Activated CD4-positive, alpha-beta T cell treated with anti-CD3 and anti-CD28 coated beads, Interleukin-2, amount 50 U/mL, for 16 hours (primary cell): ENCODE results near the gene OR5H1.
"Not testable (repeated sequence)": the region's sequence is repeated elsewhere in the genome, so short reads cannot be mapped to it uniquely, and the experiment has no call there.

Source experiments
- DNase-seq: peaks from one replicate; pipeline ENCODE4 v3.0.0-alpha.2; 2020

The OR5H1 gene

GRCh38 chr3:98130421-98130820 lies at the start of gene OR5H1:
TSS of gene OR5H1 (plus strand) at chr3:98130721. CDS start at chr3:98132698, 1,977 bp downstream.
- no peak for DNase-seq

DNA sequence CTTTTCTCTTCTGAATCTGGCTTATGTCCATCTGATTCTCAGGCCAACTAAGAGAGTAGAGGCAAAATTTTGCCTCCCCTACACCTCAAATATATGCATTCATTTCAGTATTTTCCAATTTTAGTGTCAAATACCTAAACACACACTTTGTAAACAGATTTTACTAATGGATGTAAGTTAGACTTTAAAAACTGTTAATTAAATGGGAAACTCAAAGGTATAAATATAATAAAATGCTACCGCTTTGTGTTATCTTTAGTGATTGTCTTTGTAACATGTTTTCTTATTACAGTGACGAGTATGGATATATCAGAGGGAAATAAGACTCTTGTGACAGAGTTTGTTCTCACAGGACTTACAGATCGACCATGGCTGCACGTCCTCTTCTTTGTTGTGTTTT lies 43.6 kb upstream of the OR5H1 start, which contains the start of gene OR5AC2:
Gene OR5AC2, plus strand, starts transcription at position 301 of the 400 bp plus-strand sequence. Its CDS starts 0 bp downstream, at position 301.
- DNase-seq, result no peak

DNA sequence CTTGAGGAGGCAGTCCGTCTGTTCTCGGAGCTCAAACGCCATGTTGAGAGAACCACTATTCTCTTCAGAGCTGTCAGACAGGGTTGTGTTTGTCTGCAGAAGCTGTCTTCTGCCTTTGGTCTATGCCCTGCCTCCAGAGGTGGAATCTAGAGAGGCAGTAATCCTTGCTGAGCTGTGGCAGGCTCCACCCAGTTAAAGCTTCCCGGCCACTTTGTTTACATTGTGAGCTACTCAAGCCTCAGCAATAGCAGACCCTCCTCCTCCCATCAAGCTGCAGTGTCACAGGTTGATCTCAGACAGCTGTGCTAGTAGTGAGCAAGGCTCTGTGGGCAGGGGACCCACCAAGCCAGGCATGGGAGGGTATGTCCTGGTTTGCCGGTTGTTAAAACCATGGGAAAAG lies 34.6 kb upstream of the OR5H1 start:
- no peak for DNase-seq

- no peak for DNase-seq
Measured at GRCh38 chr3:98099848-98100247, 30.7 kb upstream of the OR5H1 start.

DNA sequence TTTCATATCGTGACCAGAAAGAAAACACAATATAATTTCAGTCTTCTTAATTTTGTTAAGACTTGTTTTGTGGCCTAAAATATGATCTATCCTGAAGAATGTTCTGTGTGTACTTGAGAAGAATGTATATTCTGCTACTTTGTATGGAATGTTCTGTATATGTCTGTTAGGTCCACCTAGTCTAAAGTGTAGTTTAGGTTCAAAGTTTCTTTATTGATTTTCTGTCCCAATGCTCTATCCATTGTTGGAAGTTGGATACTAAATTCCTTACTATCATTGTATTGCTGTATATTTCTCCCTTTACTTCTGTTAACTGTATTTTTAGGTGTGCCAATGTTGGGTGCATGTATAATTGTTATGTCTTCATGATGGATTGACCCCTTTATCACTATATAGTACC lies 22.4 kb upstream of the OR5H1 start:
- DNase-seq, result no peak

DNA sequence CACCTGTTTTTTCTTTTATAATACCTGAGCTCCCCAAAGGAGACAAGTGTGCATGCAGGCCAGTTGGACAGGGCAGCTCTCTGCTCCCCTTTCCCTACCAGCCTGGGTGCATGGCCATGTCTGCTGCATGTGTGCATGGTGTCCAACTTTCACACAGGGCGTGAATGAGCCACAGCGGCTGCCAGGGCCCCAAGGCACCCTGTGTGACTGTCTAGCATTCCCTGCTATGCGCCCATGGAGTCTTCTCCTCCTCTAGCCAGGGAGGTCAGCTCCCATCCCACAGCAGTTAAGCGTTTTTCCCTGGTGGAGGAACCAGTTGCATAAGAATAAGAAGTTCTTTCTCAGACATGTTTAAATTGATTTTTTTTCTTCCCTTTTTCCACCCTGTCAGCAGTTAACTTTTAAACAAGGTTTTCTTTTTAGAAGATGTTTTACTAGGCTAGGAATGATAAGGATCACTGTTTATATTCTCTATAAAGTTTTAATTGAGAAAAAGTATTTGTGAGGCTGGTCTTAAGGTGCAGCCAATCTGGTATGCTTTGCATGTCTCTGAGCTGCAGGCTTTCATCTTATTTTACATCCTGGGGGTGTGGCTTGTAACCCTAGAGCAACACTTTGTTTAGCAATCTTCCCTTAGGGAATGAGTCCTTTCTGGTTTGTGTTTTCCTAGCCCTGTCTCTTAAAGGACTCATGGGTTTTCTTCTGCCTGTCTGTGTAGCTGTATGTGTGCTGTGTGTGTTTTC lies 20.5 kb upstream of the OR5H1 start:
- no peak for DNase-seq

- DNase-seq, result no peak
Measured at GRCh38 chr3:98110550-98110908, 20.0 kb upstream of the OR5H1 start.

GRCh38 chr3:98114264-98114663 lies 16.3 kb upstream of the OR5H1 start:
- no peak for DNase-seq

GRCh38 chr3:98115717-98116116 lies 14.8 kb upstream of the OR5H1 start:
- no peak for DNase-seq

- no peak for DNase-seq
Measured at GRCh38 chr3:98136631-98137030, 6.1 kb downstream of the OR5H1 start.

DNA sequence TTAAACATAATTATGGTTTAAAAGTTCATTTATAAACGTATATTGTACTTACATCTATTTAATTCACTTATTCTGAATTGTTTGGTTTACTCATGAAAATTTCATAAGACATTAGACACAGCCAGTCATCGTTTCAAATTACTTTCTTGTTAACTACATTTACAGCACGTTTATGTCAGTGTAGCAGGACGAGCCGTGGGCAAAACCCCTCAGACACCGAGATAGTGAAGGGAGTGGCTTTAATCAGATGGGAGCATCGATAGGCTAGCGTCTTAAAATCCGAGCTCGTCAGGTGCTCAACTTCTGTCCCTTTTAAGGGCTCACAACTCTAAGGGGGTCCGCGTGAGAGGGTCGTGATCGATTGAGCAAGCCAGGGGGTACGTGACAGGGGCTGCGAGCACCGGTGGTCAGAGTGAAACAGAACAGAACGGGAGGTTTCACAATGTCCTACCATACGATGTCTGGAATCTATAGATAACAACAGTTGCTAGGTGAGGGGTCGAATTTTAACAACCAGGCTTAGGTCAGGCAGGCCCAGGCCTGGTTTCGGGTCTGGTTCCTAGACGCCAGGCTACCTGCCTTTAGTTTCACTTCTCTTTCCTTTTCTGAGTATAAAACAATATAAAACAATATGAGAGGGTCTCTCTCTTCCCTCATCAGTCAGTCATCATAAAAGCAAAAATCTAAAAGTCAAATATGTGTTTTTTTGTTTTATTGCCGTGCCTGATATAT lies 7.5 kb downstream of the OR5H1 start:
- DNase-seq, result not testable (repeated sequence)

GRCh38 chr3:98140531-98140930 lies 10.0 kb downstream of the OR5H1 start:
- DNase-seq, result no peak

- no peak for DNase-seq
Measured at GRCh38 chr3:98147179-98147578, 16.7 kb downstream of the OR5H1 start, which contains the start of gene OR5H14. TSS of gene OR5H14 (plus strand) at chr3:98147479. CDS start at chr3:98149386, 1,907 bp downstream.

DNA sequence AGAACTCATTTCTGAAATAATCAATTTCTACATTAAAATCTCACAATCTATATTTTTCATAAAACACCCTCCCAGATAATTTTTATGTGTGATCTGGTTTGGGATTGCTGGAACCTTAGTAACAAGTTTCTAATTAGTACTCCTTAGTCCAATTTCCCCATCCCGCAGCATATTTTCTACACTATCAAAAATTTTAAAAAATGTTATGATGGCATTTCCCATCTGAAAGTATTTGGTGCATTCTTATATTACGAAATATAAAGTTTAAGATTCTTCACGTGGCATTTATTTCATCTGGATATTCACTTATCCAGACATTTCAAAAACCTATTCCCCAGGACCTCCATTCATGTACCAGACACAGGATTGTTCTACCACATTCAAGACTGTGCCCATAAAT lies 18.2 kb downstream of the OR5H1 start:
- no peak for DNase-seq

GRCh38 chr3:98149456-98149855 lies 18.9 kb downstream of the OR5H1 start:
- DNase-seq, result not testable (repeated sequence)

- no peak for DNase-seq
Measured at GRCh38 chr3:98151241-98151640, 20.7 kb downstream of the OR5H1 start.

DNA sequence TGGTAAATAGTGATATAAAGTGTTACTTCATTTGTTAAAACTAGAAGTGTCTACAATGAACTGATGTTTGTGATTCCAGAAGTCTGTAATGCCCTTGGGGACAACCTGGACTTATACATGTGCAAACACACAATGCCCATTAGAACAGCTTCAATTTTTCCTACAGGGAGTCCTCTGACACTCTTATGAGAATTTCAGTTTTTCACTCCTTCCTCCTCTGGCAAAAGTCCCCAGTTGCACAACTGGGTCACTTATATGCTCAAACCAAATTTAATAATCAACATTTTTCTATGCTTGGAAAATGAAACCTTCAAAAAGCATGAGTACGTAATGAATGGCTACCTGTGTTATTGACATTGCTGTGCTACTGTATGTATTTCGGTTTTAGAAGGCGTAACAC lies 35.9 kb downstream of the OR5H1 start, which contains the start of gene OR5H15:
Gene OR5H15, plus strand, starts transcription at position 301 of the 400 bp plus-strand sequence. CDS start 2,004 bp downstream, outside the sequence.
- DNase-seq, result no peak

DNA sequence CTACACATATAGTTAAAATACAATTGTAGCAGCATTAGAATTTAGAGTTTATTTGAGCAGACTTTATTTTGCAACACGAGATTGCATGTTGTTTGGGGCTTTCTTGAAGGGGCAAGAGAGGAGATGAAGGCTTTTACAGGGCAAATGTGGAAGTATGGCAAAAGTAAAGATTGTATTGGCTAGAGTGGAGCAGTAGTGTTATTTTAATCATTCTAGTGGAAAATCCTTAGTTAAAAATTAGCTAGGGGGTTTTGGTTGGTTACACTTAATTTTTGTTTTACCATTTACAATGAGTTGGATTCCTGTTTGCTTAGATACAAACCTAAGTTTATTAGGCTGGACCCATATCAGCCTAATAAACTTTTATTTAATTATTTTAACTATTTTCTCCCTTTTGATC lies 40.5 kb downstream of the OR5H1 start:
- DNase-seq, result no peak

- DNase-seq, result no peak
Measured at GRCh38 chr3:98172621-98173020, 42.1 kb downstream of the OR5H1 start.

GRCh38 chr3:98180319-98180890 lies 49.9 kb downstream of the OR5H1 start:
- no peak for DNase-seq

DNA sequence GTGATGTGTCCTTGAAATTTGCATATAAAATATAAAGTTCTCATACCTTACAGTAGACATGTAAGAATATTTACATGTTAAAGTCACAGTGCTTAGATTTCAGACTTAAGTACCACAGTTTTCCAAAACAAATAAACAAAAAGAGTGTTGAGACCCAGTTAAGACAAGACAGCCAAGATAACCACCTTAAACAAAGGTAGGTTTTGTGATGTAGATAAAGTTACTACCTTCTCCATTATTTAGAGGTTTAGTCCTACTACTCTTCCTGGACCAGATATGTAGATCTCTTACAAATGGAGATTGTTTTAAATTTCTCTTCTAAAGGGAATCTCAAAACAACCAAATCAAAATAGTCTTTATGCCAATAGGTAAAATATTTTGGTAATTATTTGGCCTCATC lies 51.7 kb downstream of the OR5H1 start:
- DNase-seq, result no peak

GRCh38 chr3:98185180-98185579 lies 54.7 kb downstream of the OR5H1 start:
- DNase-seq, result no peak
